Muscle layer of colon (tissue), 2 donors: Measurements from ENCODE around the gene DCST2.

Experiments used
- H3K27ac ChIP-seq: one replicate; pipeline ENCODE4 v1.7.0; 2013; ENCODE audit warnings: low read depth, mild to moderate bottlenecking, low read length, moderate library complexity
- H3K27me3 ChIP-seq, 2 donors: one replicate each; pipeline ENCODE4 v1.7.0; 2013; ENCODE audit warnings: low read length in 2 of 2, mild to moderate bottlenecking in 2 of 2; ENCODE audit not compliant: insufficient read depth in 2 of 2, control insufficient read depth in 1 of 2
- H3K36me3 ChIP-seq: one replicate; pipeline ENCODE4 v1.7.0; 2013; ENCODE audit warnings: mild to moderate bottlenecking, low read length; ENCODE audit not compliant: insufficient read depth
- H3K4me1 ChIP-seq: one replicate; pipeline ENCODE4 v1.7.0; 2013; ENCODE audit warnings: mild to moderate bottlenecking, low read length; ENCODE audit not compliant: insufficient read depth
- H3K4me3 ChIP-seq, 2 donors: one replicate each; pipeline ENCODE4 v1.7.0; 2013; ENCODE audit warnings: low read length in 2 of 2, low read depth in 1 of 2, mild to moderate bottlenecking in 1 of 2, moderate library complexity in 1 of 2
- H3K9ac ChIP-seq: one replicate; pipeline ENCODE4 v1.7.0; 2013; ENCODE audit warnings: low read length
- H3K9me3 ChIP-seq: one replicate; pipeline ENCODE4 v1.7.0; 2013; ENCODE audit warnings: mild to moderate bottlenecking, low read length
- donor health status: abdominal sarcoma.
- donor health status: Adenocarcinoma of cecum.

The DCST2 gene

GRCh38 chr1:155011437-155012025 lies 22.1 kb downstream of the DCST2 start:
- Histone ChIP-seq H3K4me1 (peaks cover 51% of the 10 kb centered on the region), H3K9ac (no peak overlapping the region), H3K27ac (peak overlapping the region; percentile 52)

GRCh38 chr1:155011004-155011416 lies 22.6 kb downstream of the DCST2 start:
- H3K27ac ChIP-seq: peak overlapping the region; percentile 52
- H3K4me3 ChIP-seq: no peak overlapping the region
- H3K4me1 ChIP-seq: peaks cover 55% of the 10 kb centered on the region
- no peaks in the 10 kb centered on the region for H3K27me3 ChIP-seq
- H3K9me3 ChIP-seq: no peaks in the 10 kb centered on the region
- H3K9ac ChIP-seq: no peak overlapping the region
- peaks cover 22% of the 10 kb centered on the region for H3K36me3 ChIP-seq

More at GRCh38 chr1:155011437-155012025, 22.1 kb downstream of the DCST2 start:
- H3K36me3 ChIP-seq: peaks cover 23% of the 10 kb centered on the region
- H3K9me3 ChIP-seq: no peaks in the 10 kb centered on the region
- H3K4me3 ChIP-seq: no peak overlapping the region
- no peaks in the 10 kb centered on the region for H3K27me3 ChIP-seq

GRCh38 chr1:155010211-155010918 lies 23.2 kb downstream of the DCST2 start:
- Histone ChIP-seq H3K9me3 (no peaks in the 10 kb centered on the region), H3K4me3 (no peak overlapping the region), H3K9ac (no peak overlapping the region), H3K27ac (no peak overlapping the region), H3K4me1 (peaks cover 61% of the 10 kb centered on the region), H3K36me3 (peaks cover 16% of the 10 kb centered on the region), H3K27me3 (no peaks in the 10 kb centered on the region)

- H3K27ac ChIP-seq: no peak overlapping the region
- H3K4me1 ChIP-seq: peaks cover 67% of the 10 kb centered on the region
- H3K9me3 ChIP-seq: no peaks in the 10 kb centered on the region
- H3K9ac ChIP-seq: no peak overlapping the region
- H3K27me3 ChIP-seq: no peaks in the 10 kb centered on the region
- no peak overlapping the region for H3K4me3 ChIP-seq
- H3K36me3 ChIP-seq: peaks cover 10% of the 10 kb centered on the region
These were observed 23.8 kb downstream of the DCST2 start for GRCh38 chr1:155009742-155010141.

GRCh38 chr1:155009221-155009711 lies 24.3 kb downstream of the DCST2 start:
- no peaks in the 10 kb centered on the region for H3K27me3 ChIP-seq
- peaks cover 5% of the 10 kb centered on the region for H3K36me3 ChIP-seq
- H3K9ac ChIP-seq: no peak overlapping the region
- H3K4me3 ChIP-seq: no peak overlapping the region
- H3K27ac ChIP-seq: peak overlapping the region; percentile 97
- H3K4me1 ChIP-seq: peaks cover 72% of the 10 kb centered on the region
- H3K9me3 ChIP-seq: no peaks in the 10 kb centered on the region

- peak overlapping the region in 1 of 2 donors; percentile 50 for H3K4me3 ChIP-seq
- no peaks in the 10 kb centered on the region for H3K27me3 ChIP-seq
- H3K27ac ChIP-seq: peak overlapping the region; percentile 97
- H3K9ac ChIP-seq: no peak overlapping the region
- H3K9me3 ChIP-seq: no peaks in the 10 kb centered on the region
- H3K4me1 ChIP-seq: peaks cover 75% of the 10 kb centered on the region
- no peaks in the 10 kb centered on the region for H3K36me3 ChIP-seq
These were observed 25.3 kb downstream of the DCST2 start for GRCh38 chr1:155008015-155008941.

GRCh38 chr1:155007251-155007828 lies 26.2 kb downstream of the DCST2 start:
- H3K4me3 ChIP-seq: peak overlapping the region in 1 of 2 donors; percentile 50
- no peaks in the 10 kb centered on the region for H3K36me3 ChIP-seq
- H3K27me3 ChIP-seq: no peaks in the 10 kb centered on the region
- peak overlapping the region; percentile 97 for H3K27ac ChIP-seq
- no peak overlapping the region for H3K9ac ChIP-seq
- no peaks in the 10 kb centered on the region for H3K9me3 ChIP-seq
- H3K4me1 ChIP-seq: peaks cover 70% of the 10 kb centered on the region

- Histone ChIP-seq H3K27me3 (no peaks in the 10 kb centered on the region), H3K9ac (peak overlapping the region; percentile 14), H3K36me3 (no peaks in the 10 kb centered on the region), H3K9me3 (no peaks in the 10 kb centered on the region), H3K27ac (peak overlapping the region; percentile 97), H3K4me3 (peak overlapping the region in 1 of 2 donors; percentile 50), H3K4me1 (peaks cover 63% of the 10 kb centered on the region)
These were observed 26.9 kb downstream of the DCST2 start for GRCh38 chr1:155006601-155007101.

GRCh38 chr1:155005076-155006011 lies 28.2 kb downstream of the DCST2 start:
- Histone ChIP-seq H3K9ac (peak overlapping the region; percentile 71), H3K36me3 (no peaks in the 10 kb centered on the region), H3K4me3 (peak overlapping the region in 1 of 2 donors; percentile 90), H3K9me3 (no peaks in the 10 kb centered on the region), H3K27me3 (no peaks in the 10 kb centered on the region), H3K4me1 (peaks cover 50% of the 10 kb centered on the region), H3K27ac (peak overlapping the region; percentile 97)
